SU-DHL-6 (cell line): ENCODE measurements around the gene UBE2E1.
"Not testable (repeated sequence)": the region's sequence is repeated elsewhere in the genome, so short reads cannot be mapped to it uniquely, and the experiment has no call there.

Experiments
- H2AFZ ChIP-seq: fragments of 200-600 bp; sonication (generic); 2 replicates; pipeline ENCODE4 v1.6.1; 2014; ENCODE audit warnings: low read depth, mild to moderate bottlenecking, moderate library complexity, mixed read lengths, antibody characterized with exemption, low read length; ENCODE audit not compliant: severe bottlenecking
- H3F3A ChIP-seq: fragments of 200-600 bp; shearing (Covaris generic); 2 replicates; pipeline ENCODE4 v1.6.0; 2016; ENCODE audit warnings: antibody characterized with exemption, mild to moderate bottlenecking; ENCODE audit not compliant: insufficient read depth
- H3K27ac ChIP-seq: fragments of 200-600 bp; sonication (generic); 2 replicates; pipeline ENCODE4 v1.5.1; 2016; ENCODE audit warnings: low read depth, mild to moderate bottlenecking, low read length, moderate library complexity, mixed read lengths
- H3K27me3 ChIP-seq: fragments of 200-600 bp; sonication (generic), shearing (Covaris generic); 2 replicates; pipeline ENCODE4 v1.6.0; 2014; ENCODE audit warnings: mild to moderate bottlenecking, low read length
- H3K36me3 ChIP-seq: fragments of 200-600 bp; sonication (generic); 2 replicates; pipeline ENCODE4 v1.6.1; 2014; ENCODE audit warnings: mild to moderate bottlenecking, low read length, mixed read lengths
- H3K4me2 ChIP-seq: fragments of 300-600, 200-600 bp; shearing (Covaris generic), sonication (generic); 2 replicates; pipeline ENCODE4 v1.6.0; 2014; ENCODE audit warnings: low read length, low read depth, mild to moderate bottlenecking; ENCODE audit not compliant: poor library complexity, severe bottlenecking
- H3K4me3 ChIP-seq: fragments of 200-600 bp; sonication (generic); 2 replicates; pipeline ENCODE4 v1.5.1; 2014; ENCODE audit warnings: antibody characterized with exemption, low read length, mild to moderate bottlenecking, mixed read lengths; ENCODE audit not compliant: insufficient read depth, poor library complexity, severe bottlenecking
- H3K79me2 ChIP-seq: fragments of 200-600 bp; sonication (generic); 2 replicates; pipeline ENCODE4 v1.6.1; 2014; ENCODE audit warnings: mild to moderate bottlenecking, low read length, moderate library complexity; ENCODE audit not compliant: insufficient read depth
- H3K9ac ChIP-seq: fragments of 200-600 bp; sonication (generic); 2 replicates; pipeline ENCODE4 v1.7.0; 2014; ENCODE audit warnings: mild to moderate bottlenecking, low read length
- H3K9me2 ChIP-seq: fragments of 200-600 bp; sonication (generic); replicated peaks from 2 replicates; pipeline ENCODE4 v1.6.1; 2014; ENCODE audit warnings: low read length; ENCODE audit not compliant: insufficient read depth
- H3K9me3 ChIP-seq: fragments of 200-600 bp; sonication (generic); 2 replicates; pipeline ENCODE4 v1.6.1; 2014; ENCODE audit warnings: low read length, mixed read lengths; ENCODE audit not compliant: insufficient read depth
- H4K20me1 ChIP-seq: fragments of 200-600 bp; sonication (generic); 2 replicates; pipeline ENCODE4 v1.6.1; 2014; ENCODE audit warnings: low read depth, mild to moderate bottlenecking, antibody characterized with exemption, low read length, moderate library complexity, mixed read lengths
- EZH2phosphoT487 ChIP-seq: fragments of 200-600 bp; sonication (generic), shearing (Covaris generic); conservative IDR thresholded peaks from 2 replicates; pipeline ENCODE4 v1.6.1; 2018; ENCODE audit warnings: mild to moderate bottlenecking, antibody characterized with exemption, low read length, moderate library complexity, mixed read lengths
- TF ChIP-seq, protein P1 (sequence below): fragments of 200-600 bp; sonication (generic); IDR thresholded peaks from one replicate; pipeline ENCODE4 v1.5.1; 2017; ENCODE audit warnings: antibody characterized with exemption, mild to moderate bottlenecking, low read length, moderate library complexity; ENCODE audit not compliant: insufficient read depth, poor library complexity, severe bottlenecking

UBE2E1 gene

DNA sequence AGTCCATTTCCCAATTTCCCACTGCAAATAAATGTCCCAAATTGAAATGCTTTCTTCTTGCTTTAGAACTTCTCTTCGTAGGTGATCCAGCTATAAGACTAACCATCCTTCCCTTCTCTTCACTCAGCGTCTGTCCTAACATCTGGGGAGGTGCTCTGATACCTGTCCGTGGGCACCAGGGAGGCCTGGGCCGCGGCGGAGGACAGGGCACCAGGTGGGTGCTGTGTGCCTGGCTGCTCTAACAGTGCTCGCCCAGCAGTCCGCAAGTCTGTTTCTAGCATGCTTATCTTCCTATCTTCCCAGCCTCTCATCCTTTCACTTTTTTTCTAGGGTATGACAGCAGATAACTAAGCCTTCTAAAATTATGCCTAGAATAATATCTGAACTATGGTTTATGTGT lies 73.7 kb downstream of the UBE2E1 start:
- H3K9ac ChIP-seq, result no peak overlapping the region
- TF ChIP-seq EZH2phosphoT487, result no peak
- TF ChIP-seq, protein P1, sequence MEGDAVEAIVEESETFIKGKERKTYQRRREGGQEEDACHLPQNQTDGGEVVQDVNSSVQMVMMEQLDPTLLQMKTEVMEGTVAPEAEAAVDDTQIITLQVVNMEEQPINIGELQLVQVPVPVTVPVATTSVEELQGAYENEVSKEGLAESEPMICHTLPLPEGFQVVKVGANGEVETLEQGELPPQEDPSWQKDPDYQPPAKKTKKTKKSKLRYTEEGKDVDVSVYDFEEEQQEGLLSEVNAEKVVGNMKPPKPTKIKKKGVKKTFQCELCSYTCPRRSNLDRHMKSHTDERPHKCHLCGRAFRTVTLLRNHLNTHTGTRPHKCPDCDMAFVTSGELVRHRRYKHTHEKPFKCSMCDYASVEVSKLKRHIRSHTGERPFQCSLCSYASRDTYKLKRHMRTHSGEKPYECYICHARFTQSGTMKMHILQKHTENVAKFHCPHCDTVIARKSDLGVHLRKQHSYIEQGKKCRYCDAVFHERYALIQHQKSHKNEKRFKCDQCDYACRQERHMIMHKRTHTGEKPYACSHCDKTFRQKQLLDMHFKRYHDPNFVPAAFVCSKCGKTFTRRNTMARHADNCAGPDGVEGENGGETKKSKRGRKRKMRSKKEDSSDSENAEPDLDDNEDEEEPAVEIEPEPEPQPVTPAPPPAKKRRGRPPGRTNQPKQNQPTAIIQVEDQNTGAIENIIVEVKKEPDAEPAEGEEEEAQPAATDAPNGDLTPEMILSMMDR, result no peak

DNA sequence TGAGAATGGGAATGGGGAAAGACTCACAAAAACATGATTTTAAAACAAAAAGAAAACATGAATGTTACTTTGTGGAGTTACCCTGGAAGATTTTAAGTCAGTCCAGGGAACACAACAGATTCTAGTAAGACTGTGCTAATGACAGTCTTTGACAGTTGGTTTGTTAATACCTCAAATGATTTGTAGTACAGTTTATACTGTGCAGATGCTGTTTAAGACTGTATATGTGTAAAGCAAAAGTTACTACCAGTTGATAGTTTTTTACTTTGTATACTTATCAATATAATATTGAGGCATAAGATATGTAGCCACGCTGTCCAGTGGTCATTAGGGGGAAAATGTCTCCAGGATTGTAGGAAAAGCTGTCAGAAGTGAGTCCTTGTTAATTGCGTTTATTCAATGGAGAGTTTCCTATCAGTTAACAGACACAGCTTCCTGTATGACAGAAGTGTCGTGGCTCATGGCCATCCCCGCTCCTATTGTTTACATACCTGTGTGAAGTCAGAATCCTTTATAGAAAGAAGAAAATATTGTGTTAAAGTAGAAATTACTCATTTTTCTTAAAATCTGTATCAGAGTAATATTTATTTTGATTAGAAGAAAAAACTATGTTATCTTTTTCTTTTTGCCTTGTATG lies 75.1 kb downstream of the UBE2E1 start:
- Histone ChIP-seq H3F3A (no peaks in the 10 kb centered on the region), H2AFZ (no peak overlapping the region), H3K9me2 (no peaks in the 10 kb centered on the region), H3K9ac (no peak overlapping the region), H3K79me2 (no peaks in the 10 kb centered on the region), H3K27ac (no peak overlapping the region), H3K27me3 (no peaks in the 10 kb centered on the region), H3K36me3 (no peaks in the 10 kb centered on the region), H3K4me2 (no peak overlapping the region), H4K20me1 (peaks cover 2% of the 10 kb centered on the region; the same call in 1 of the 2 replicates), H3K9me3 (no peaks in the 10 kb centered on the region), H3K4me3 (no peak overlapping the region)
- TF ChIP-seq, protein P1, result no peak
- TF ChIP-seq EZH2phosphoT487, result no peak

More for the DNA sequence above, 73.7 kb downstream of the UBE2E1 start:
- no peaks in the 10 kb centered on the region for H3K27me3 ChIP-seq
- H2AFZ ChIP-seq, result no peak overlapping the region
- H3K36me3 ChIP-seq, result no peaks in the 10 kb centered on the region
- H3K4me3 ChIP-seq, result no peak overlapping the region
- no peaks in the 10 kb centered on the region for H3K79me2 ChIP-seq
- H3K9me2 ChIP-seq, result no peaks in the 10 kb centered on the region
- no peaks in the 10 kb centered on the region for H3K9me3 ChIP-seq
- no peak overlapping the region for H3K27ac ChIP-seq
- peaks cover 2% of the 10 kb centered on the region; the same call in 1 of the 2 replicates for H4K20me1 ChIP-seq
- H3K4me2 ChIP-seq, result no peak overlapping the region
- H3F3A ChIP-seq, result no peaks in the 10 kb centered on the region

DNA sequence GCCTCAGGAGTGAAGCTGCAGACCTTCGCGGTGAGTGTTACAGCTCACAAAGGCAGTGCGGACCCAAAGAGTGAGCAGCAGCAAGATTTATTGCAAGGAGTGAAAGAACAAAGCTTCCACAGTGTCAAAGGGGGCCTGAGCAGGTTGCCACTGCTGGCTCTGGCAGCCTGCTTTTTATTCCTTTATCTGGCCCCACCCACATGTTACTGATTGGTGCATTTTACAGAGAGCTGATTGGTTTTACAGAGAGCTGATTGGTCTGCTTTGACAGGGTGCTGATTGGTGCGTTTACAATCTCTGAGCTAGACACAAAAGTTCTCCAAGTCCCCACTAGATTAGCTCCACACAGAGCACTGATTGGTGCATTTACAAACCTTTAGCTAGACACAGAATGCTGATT lies 76.2 kb downstream of the UBE2E1 start:
- H3F3A ChIP-seq, H3K9me3 ChIP-seq, H3K9me2 ChIP-seq, H3K4me3 ChIP-seq, H2AFZ ChIP-seq, H3K9ac ChIP-seq, H4K20me1 ChIP-seq, H3K27ac ChIP-seq, H3K4me2 ChIP-seq, H3K79me2 ChIP-seq, H3K27me3 ChIP-seq, H3K36me3 ChIP-seq: not testable (repeated sequence)

DNA sequence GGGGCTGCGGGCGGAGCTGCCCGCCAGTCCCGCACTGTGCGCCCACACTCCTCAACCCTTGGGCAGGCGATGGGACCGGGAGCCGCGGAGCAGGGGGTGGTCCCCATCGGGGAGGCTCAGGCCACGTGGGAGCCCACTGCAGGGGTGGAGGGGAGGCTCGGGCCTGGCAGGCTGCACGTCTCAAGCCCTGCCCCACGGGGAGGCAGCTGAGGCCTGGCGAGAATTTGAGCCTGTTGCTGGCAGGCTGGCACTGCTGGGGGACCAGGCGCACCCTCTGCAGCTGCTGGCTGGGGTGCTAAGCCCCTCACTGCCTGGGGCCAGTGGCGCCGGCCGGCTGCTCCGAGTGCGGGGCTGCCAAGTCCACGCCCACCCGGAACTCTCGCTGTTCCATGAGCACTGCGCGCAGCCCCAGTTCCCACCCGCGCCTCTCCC lies 76.7 kb downstream of the UBE2E1 start:
- H3K36me3 ChIP-seq, result no peaks in the 10 kb centered on the region

More for the DNA sequence above, 76.7 kb downstream of the UBE2E1 start:
- no peaks in the 10 kb centered on the region for H3K9me2 ChIP-seq
- no peaks in the 10 kb centered on the region for H3K9me3 ChIP-seq
- peaks cover 2% of the 10 kb centered on the region; the same call in 1 of the 2 replicates for H4K20me1 ChIP-seq
- no peak overlapping the region for H3K4me2 ChIP-seq
- no peaks in the 10 kb centered on the region for H3K79me2 ChIP-seq
- TF ChIP-seq EZH2phosphoT487, result no peak
- TF ChIP-seq, protein P1, result no peak
- no peak overlapping the region for H2AFZ ChIP-seq
- no peak overlapping the region for H3K4me3 ChIP-seq
- no peaks in the 10 kb centered on the region for H3K27me3 ChIP-seq
- H3K9ac ChIP-seq, result no peak overlapping the region
- no peaks in the 10 kb centered on the region for H3F3A ChIP-seq
- H3K27ac ChIP-seq, result no peak overlapping the region
